ENCODE results near the gene SEZ6. TPM values are rescaled to one million over a fixed set of nuclear protein-coding genes. Genes with fewer than 3 reads are reported as not detected.
A peak's percentile ranks its signal among the peaks of the same experiment; 100 is the strongest.

Gene SEZ6
- total RNA-seq, 2 experiments from 2014 or later = 0.31 TPM; not detected in 1

GRCh38 chr17:28929787-28930186 is 76.0 kb downstream of the SEZ6 start:
- intact Hi-C loops (cut with DNase I, micrococcal nuclease) = loop anchor here in 1 of 2 experiments (5.0 kb wide), 1 partner anchor 202 kb away; the partner anchor contains the start of genes NEK8 and TLCD1
- no peak for DNase-seq
- H3K27ac Mint-ChIP-seq = peak overlapping the region; percentile 98
- no peak overlapping the region for H3K4me3 Mint-ChIP-seq
- ChIA-PET CTCF (interaction anchor here (0.9 to 1.6 kb wide), 6 partner anchors 9 to 24 kb away, joined by 3 to 8 read pairs (median 5); partner anchors contain the start of gene PHF12), POLR2A (interaction anchor here (0.6 to 8.4 kb wide), 3 partner anchors 10 to 203 kb away, joined by 3 to 150 read pairs (median 4); partner anchors contain the start of gene PHF12)
- TF ChIP-seq CTCF (IDR thresholded peaks at IDR 0.05) = no peak
- H3K4me1 Mint-ChIP-seq (ENCODE audit: low read depth) = peaks cover 62% of the 10 kb centered on the region
- ATAC-seq (ENCODE audit: poor library complexity) = no peak
- H3K9me3 Mint-ChIP-seq = no peaks in the 10 kb centered on the region
- no peaks in the 10 kb centered on the region for H3K27me3 ChIP-seq (ENCODE audit: control insufficient read depth in 1 of 2, insufficient read depth in 2 of 2, low read length in 2 of 2)
- no peaks in the 10 kb centered on the region for H3K9me3 ChIP-seq (ENCODE audit: control insufficient read depth in 1 of 2, insufficient read depth in 1 of 2, low read length in 2 of 2)
- H3K36me3 Mint-ChIP-seq (ENCODE audit: low read depth) = peaks cover 78% of the 10 kb centered on the region
- peaks cover 58% of the 10 kb centered on the region for H3K4me1 ChIP-seq (ENCODE audit: insufficient read depth, low read length)
- H3K4me3 ChIP-seq (ENCODE audit: low read length) = no peak overlapping the region
- peak overlapping the region in 1 of 2 donors; percentile 45 for H3K27ac ChIP-seq (ENCODE audit: low read depth in 1 of 2, low read length in 2 of 2)
- H3K27me3 Mint-ChIP-seq = no peaks in the 10 kb centered on the region
- peaks cover 24% of the 10 kb centered on the region for H3K36me3 ChIP-seq (ENCODE audit: insufficient read depth, low read length)

- Mint-ChIP-seq H3K36me3 (ENCODE audit: low read depth) (peaks cover 80% of the 10 kb centered on the region), H3K27ac (peak overlapping the region; percentile 98), H3K9me3 (no peaks in the 10 kb centered on the region), H3K27me3 (no peaks in the 10 kb centered on the region), H3K4me3 (no peak overlapping the region), H3K4me1 (ENCODE audit: low read depth) (peaks cover 58% of the 10 kb centered on the region)
- DNase-seq = peak in 5 of 14 experiments; percentile 9 to 69 (median 46)
- CTCF ChIA-PET = interaction anchor here (0.6 to 1.6 kb wide), 3 partner anchors 22 to 177 kb away, joined by 3 to 4 read pairs (median 3); partner anchors contain the start of gene DHRS13
- no peak for ATAC-seq (ENCODE audit: poor library complexity)
- no peak overlapping the region for H3K4me3 ChIP-seq (ENCODE audit: low read length)
- H3K27ac ChIP-seq (ENCODE audit: low read depth in 1 of 2, low read length in 2 of 2) = peak overlapping the region; percentile 91 to 92
- no peaks in the 10 kb centered on the region for H3K27me3 ChIP-seq (ENCODE audit: control insufficient read depth in 1 of 2, insufficient read depth in 2 of 2, low read length in 2 of 2)
- TF ChIP-seq CTCF (IDR thresholded peaks at IDR 0.05) = no peak
- intact Hi-C loops (cut with DNase I, micrococcal nuclease) = loop anchor here in 1 of 2 experiments (5.0 kb wide), 1 partner anchor 201 kb away; the partner anchor contains the start of genes NEK8 and TLCD1
- POLR2A ChIA-PET = interaction anchor here (0.9 to 8.4 kb wide), 3 partner anchors 11 to 21 kb away, joined by 3 to 150 read pairs (median 3); partner anchors contain the start of gene PHF12
- H3K4me1 ChIP-seq (ENCODE audit: insufficient read depth, low read length) = peaks cover 62% of the 10 kb centered on the region
- H3K9me3 ChIP-seq (ENCODE audit: control insufficient read depth in 1 of 2, insufficient read depth in 1 of 2, low read length in 2 of 2) = no peaks in the 10 kb centered on the region
- peaks cover 32% of the 10 kb centered on the region for H3K36me3 ChIP-seq (ENCODE audit: insufficient read depth, low read length)
These were observed 77.8 kb downstream of the SEZ6 start for GRCh38 chr17:28928061-28928460.

- Histone ChIP-seq H3K27ac (ENCODE audit: low read depth in 1 of 2, low read length in 2 of 2) (peak overlapping the region; percentile 91 to 92), H3K9me3 (ENCODE audit: control insufficient read depth in 1 of 2, insufficient read depth in 1 of 2, low read length in 2 of 2) (no peaks in the 10 kb centered on the region), H3K4me1 (ENCODE audit: insufficient read depth, low read length) (peaks cover 52% of the 10 kb centered on the region), H3K4me3 (ENCODE audit: low read length) (no peak overlapping the region), H3K36me3 (ENCODE audit: insufficient read depth, low read length) (peaks cover 44% of the 10 kb centered on the region), H3K27me3 (ENCODE audit: control insufficient read depth in 1 of 2, insufficient read depth in 2 of 2, low read length in 2 of 2) (no peaks in the 10 kb centered on the region)
- no peaks in the 10 kb centered on the region for H3K9me3 Mint-ChIP-seq
- H3K4me3 Mint-ChIP-seq = peak overlapping the region; percentile 6
- no peak for ATAC-seq (ENCODE audit: poor library complexity)
- peaks cover 61% of the 10 kb centered on the region for H3K4me1 Mint-ChIP-seq (ENCODE audit: low read depth)
- ChIA-PET POLR2A (interaction anchor here (0.6 to 8.4 kb wide), 9 partner anchors 9 to 607 kb away, joined by 3 to 150 read pairs (median 7); partner anchors contain the start of genes DHRS13, FLOT2, NEK8 and PHF12), CTCF (interaction anchor here (1.5 to 3.3 kb wide), 6 partner anchors 10 to 200 kb away, joined by 4 to 20 read pairs (median 12); partner anchors contain the start of gene DHRS13)
- H3K27me3 Mint-ChIP-seq = no peaks in the 10 kb centered on the region
- intact Hi-C loops (cut with DNase I, micrococcal nuclease) = loop anchor here (1.0 to 5.0 kb wide), 2 partner anchors 23 to 199 kb away; partner anchors contain the start of genes NEK8 (in 1 of the 2) and TLCD1 (in 1 of the 2)
- H3K36me3 Mint-ChIP-seq (ENCODE audit: low read depth) = peaks cover 79% of the 10 kb centered on the region
- TF ChIP-seq CTCF (IDR thresholded peaks at IDR 0.05) = no peak
- H3K27ac Mint-ChIP-seq = peak overlapping the region; percentile 98
- no peak for DNase-seq
These were observed 79.0 kb downstream of the SEZ6 start for GRCh38 chr17:28926786-28927185.

Data from CD4-positive, alpha-beta T cell (primary cell).